Left hindlimb (tissue), 1 donor: ENCODE data around the gene PPID.
"Not testable (repeated sequence)": the region's sequence is repeated elsewhere in the genome, so short reads cannot be mapped to it uniquely, and the experiment has no call there.

ENCODE experiments used
- DNase-seq: peaks from one replicate; pipeline ENCODE4 v3.0.0-alpha.2; 2018

The PPID gene

GRCh38 chr4:158722917-158723793 lies at the start of gene PPID:
TSS of gene PPID (minus strand) at chr4:158723396. CDS start at chr4:158723288, 108 bp downstream.
- DNase-seq, result peak; percentile 90

- DNase-seq, result no peak
Measured at GRCh38 chr4:158771776-158772175, 48.6 kb upstream of the PPID start.

- DNase-seq, result no peak
Measured at GRCh38 chr4:158770671-158771070, 47.5 kb upstream of the PPID start.

- peak; percentile 62 for DNase-seq
Measured at GRCh38 chr4:158769175-158769921, 46.2 kb upstream of the PPID start.

GRCh38 chr4:158768555-158769174 lies 45.5 kb upstream of the PPID start, which contains the start of gene FNIP2:
TSS of gene FNIP2 (plus strand) at chr4:158769026. CDS start at chr4:158769213, 187 bp downstream.
- peak; percentile 89 for DNase-seq

GRCh38 chr4:158767451-158767850 lies 44.3 kb upstream of the PPID start:
- DNase-seq, result no peak

- no peak for DNase-seq
Measured at GRCh38 chr4:158766434-158767044, 43.3 kb upstream of the PPID start.

GRCh38 chr4:158763462-158763861 lies 40.3 kb upstream of the PPID start:
- no peak for DNase-seq

GRCh38 chr4:158762553-158762952 lies 39.4 kb upstream of the PPID start:
- DNase-seq, result no peak

- DNase-seq, result no peak
Measured at GRCh38 chr4:158760866-158761265, 37.7 kb upstream of the PPID start.

- not testable (repeated sequence) for DNase-seq
Measured at GRCh38 chr4:158759539-158759938, 36.3 kb upstream of the PPID start.

- DNase-seq, result no peak
Measured at GRCh38 chr4:158758703-158759102, 35.5 kb upstream of the PPID start.

- DNase-seq, result no peak
Measured at GRCh38 chr4:158758142-158758541, 34.9 kb upstream of the PPID start.

- no peak for DNase-seq
Measured at GRCh38 chr4:158756588-158756987, 33.4 kb upstream of the PPID start.

- not testable (repeated sequence) for DNase-seq
Measured at GRCh38 chr4:158755819-158756218, 32.6 kb upstream of the PPID start.

GRCh38 chr4:158754385-158755180 lies 31.4 kb upstream of the PPID start:
- no peak for DNase-seq

GRCh38 chr4:158750379-158750778 lies 27.2 kb upstream of the PPID start:
- DNase-seq, result no peak

- not testable (repeated sequence) for DNase-seq
Measured at GRCh38 chr4:158746537-158746936, 23.3 kb upstream of the PPID start.

- DNase-seq, result no peak
Measured at GRCh38 chr4:158741326-158742021, 18.3 kb upstream of the PPID start.

GRCh38 chr4:158739600-158739999 lies 16.4 kb upstream of the PPID start:
- DNase-seq, result no peak

- DNase-seq, result no peak
Measured at GRCh38 chr4:158738866-158739265, 15.7 kb upstream of the PPID start.
